K562 (cell line): ENCODE data around the gene HGS. TPM values are rescaled to one million over a fixed set of nuclear protein-coding genes. Genes with fewer than 3 reads are reported as not detected.

Experiments used
- ATF7 ChIP-seq: fragments of 450-650 bp; IDR thresholded peaks from 2 replicates; pipeline ENCODE4 v1.7.1; 2014; ENCODE audit warnings: mild to moderate bottlenecking, moderate library complexity
- CAMTA2 ChIP-seq: fragments of 250-450 bp; sonication (Bioruptor Pico); conservative IDR thresholded peaks from 2 replicates; pipeline ENCODE4 v1.5.1; 2022
- CHD1 ChIP-seq: fragments of 200-600 bp; sonication (generic); IDR thresholded peaks from one replicate; pipeline ENCODE4 v1.6.1; 2012; ENCODE audit warnings: mild to moderate bottlenecking, moderate library complexity, low read length, inconsistent platforms
- FOSL1 ChIP-seq: fragments of 200-800 bp; sonication (Bioruptor generic); conservative IDR thresholded peaks from 2 replicates; pipeline ENCODE4 v1.6.1; 2016; ENCODE audit warnings: missing genetic modification characterization, missing compliant biosample characterization
- GABPB1 ChIP-seq: sonication (generic); formaldehyde crosslinking; IDR thresholded peaks from 2 replicates; pipeline ENCODE4 v1.8.0; 2022; ENCODE audit warnings: mild to moderate bottlenecking, missing genetic modification reagents
- JUND ChIP-seq, 2 experiments: IDR thresholded peaks; 2 replicates in 1 of 2; 3 replicates in 1 of 2; pipeline ENCODE4 v1.6.1; 2011; ENCODE audit warnings: borderline replicate concordance in 2 of 2, low read depth in 2 of 2, low read length in 2 of 2, improper control_type of control experiment in 1 of 2, missing biosample characterization in 1 of 2, missing genetic modification characterization in 1 of 2, missing genetic modification reagents in 1 of 2
- NRF1 ChIP-seq, 2 experiments: fragments of 450-650 bp; IDR thresholded peaks in 1 of 2; conservative IDR thresholded peaks in 1 of 2; 2 replicates each; pipeline ENCODE4 v1.6.1; 2014; ENCODE audit warnings: mild to moderate bottlenecking in 2 of 2
- RAD21 ChIP-seq, 2 experiments: fragments of 250-450 bp in 1 of 2; fragments of 450-650 bp in 1 of 2; sonication (Bioruptor Pico) in 1 of 2; formaldehyde crosslinking in 1 of 2; IDR thresholded peaks in 1 of 2; conservative IDR thresholded peaks in 1 of 2; 2 replicates each; pipeline versions ENCODE4 v1.4.0 to v1.8.0; 2020 to 2022; ENCODE audit warnings: mild to moderate bottlenecking in 2 of 2, moderate library complexity in 1 of 2
- REST ChIP-seq, 2 experiments: fragments of 450-650 bp; formaldehyde crosslinking in 1 of 2; IDR thresholded peaks; 2 replicates each; pipeline versions ENCODE4 v1.4.0 to v1.6.1; 2014 to 2020; ENCODE audit warnings: mild to moderate bottlenecking in 2 of 2, borderline replicate concordance in 1 of 2, low read depth in 1 of 2
- ZNF217 ChIP-seq: sonication (generic); formaldehyde crosslinking; IDR thresholded peaks from 2 replicates; pipeline ENCODE4 v1.8.0; 2022; ENCODE audit warnings: mild to moderate bottlenecking, missing genetic modification reagents
- ZNF76 ChIP-seq: fragments of 250-450 bp; sonication (Bioruptor Pico); IDR thresholded peaks from 2 replicates; pipeline ENCODE4 v1.4.0; 2020; ENCODE audit warnings: mild to moderate bottlenecking, moderate library complexity, borderline replicate concordance
- ZNF766 ChIP-seq: fragments of 200-800 bp; sonication (Bioruptor generic); conservative IDR thresholded peaks from 2 replicates; pipeline ENCODE4 v1.6.1; 2016; ENCODE audit warnings: missing genetic modification characterization, missing compliant biosample characterization
- polyA plus RNA-seq, 8 experiments: library from polyadenylated mRNA; depleted of rRNA in 4 of 8; stranded (reverse) in 5 of 8; unstranded in 3 of 8; fragments of >200 nt; fragmentation: Nextera tagmentation in 2 of 8; fragmentation: Illumina TruSeq in 1 of 8; extraction: Ambion mirVana in 2 of 8; extraction: Trizol in 1 of 8; gene quantifications; 2 replicates each; pipeline versions ENCODE4 v1.2.1 to v1.2.3, GENCODE V29; 2011 to 2014; ENCODE audit warnings: inconsistent platforms in 1 of 8, missing spikeins in 1 of 8
- total RNA-seq, 7 experiments: library from RNA; depleted of rRNA in 6 of 7; stranded (reverse); fragments of >200 nt in 6 of 7; fragmentation: Illumina TruSeq in 2 of 7; extraction: Trizol in 2 of 7; gene quantifications; 2 replicates each; pipeline versions ENCODE4 v1.2.1 to v1.2.3, GENCODE V29; 2011 to 2021; ENCODE audit warnings: low replicate concordance in 1 of 7
- TF ChIP-seq, protein P1 (sequence below): sonication (generic); formaldehyde crosslinking; IDR thresholded peaks from 2 replicates; pipeline ENCODE4 v1.8.0; 2022; ENCODE audit warnings: missing genetic modification reagents, mild to moderate bottlenecking, moderate library complexity, borderline replicate concordance
- TF ChIP-seq, protein P2 (sequence below): fragments of 250-450 bp; sonication (Bioruptor Pico); IDR thresholded peaks from 2 replicates; pipeline ENCODE4 v1.6.1; 2021; ENCODE audit warnings: mild to moderate bottlenecking

The HGS gene
- total and polyA plus RNA-seq, 9 of the 15 experiments (the other 6 are each of a cell fraction or from before 2014, with no cell fraction given) = 3.9 to 176 (median 77.1) TPM

GRCh38 chr17:81636505-81637288, 47.1 kb upstream of the HGS start, which contains the start of the genes NPLOC4 and TSPAN10 (continued):
- TF ChIP-seq GABPB1 (CRISPR knock-in tag) (peak; percentile 95), ATF7 (peak; percentile 40; the same call in 1 of the 2 replicates), ZNF76 (CRISPR knock-in tag) (peak; percentile 38; the same call in 1 of the 2 replicates), FOSL1 (tag) (peak; percentile 47), JUND (IDR thresholded peaks at IDR 0.05; ENCODE audit: borderline replicate concordance, low read depth, low read length) (0 out of 2 replicates have a peak, but pooled peaks have one; percentile 27), JUND (tag; IDR thresholded peaks at IDR 0.05; ENCODE audit: borderline replicate concordance, low read depth, low read length) (no peak; the same call in 2 of the 3 replicates), CAMTA2 (CRISPR knock-in tag) (no peak), CHD1 (peak; percentile 61), ZNF217 (no peak), REST (IDR thresholded peaks at IDR 0.05; ENCODE audit: borderline replicate concordance) (0 out of 2 replicates have a peak, but pooled peaks have one; percentile 27), REST (CRISPR knock-in tag; IDR thresholded peaks at IDR 0.05; ENCODE audit: low read depth) (peak; percentile 73), ZNF766 (CRISPR knock-in tag) (0 out of 2 replicates have a peak, but pooled peaks have one; percentile 52), RAD21 (CRISPR knock-in tag; conservative IDR thresholded peaks at IDR 0.05 in 1 of 2, IDR thresholded peaks at IDR 0.05 in 1 of 2) (0 out of 4 replicates have a peak, but pooled peaks of 1 of the 2 experiments have one; percentile 11), NRF1 (conservative IDR thresholded peaks at IDR 0.05 in 1 of 2, IDR thresholded peaks at IDR 0.05 in 1 of 2) (peak; percentile 95 to 96)
- TF ChIP-seq, protein P1, sequence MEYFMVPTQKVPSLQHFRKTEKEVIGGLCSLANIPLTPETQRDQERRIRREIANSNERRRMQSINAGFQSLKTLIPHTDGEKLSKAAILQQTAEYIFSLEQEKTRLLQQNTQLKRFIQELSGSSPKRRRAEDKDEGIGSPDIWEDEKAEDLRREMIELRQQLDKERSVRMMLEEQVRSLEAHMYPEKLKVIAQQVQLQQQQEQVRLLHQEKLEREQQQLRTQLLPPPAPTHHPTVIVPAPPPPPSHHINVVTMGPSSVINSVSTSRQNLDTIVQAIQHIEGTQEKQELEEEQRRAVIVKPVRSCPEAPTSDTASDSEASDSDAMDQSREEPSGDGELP (CRISPR knock-in tag) = peak; percentile 66; the same call in 1 of the 2 replicates
- TF ChIP-seq, protein P2, sequence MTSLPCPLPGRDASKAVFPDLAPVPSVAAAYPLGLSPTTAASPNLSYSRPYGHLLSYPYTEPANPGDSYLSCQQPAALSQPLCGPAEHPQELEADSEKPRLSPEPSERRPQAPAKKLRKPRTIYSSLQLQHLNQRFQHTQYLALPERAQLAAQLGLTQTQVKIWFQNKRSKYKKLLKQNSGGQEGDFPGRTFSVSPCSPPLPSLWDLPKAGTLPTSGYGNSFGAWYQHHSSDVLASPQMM (CRISPR knock-in tag) = no peak
